Globus pallidus (tissue), 1 donor: ENCODE data around the gene GNG8.

ENCODE experiments used
- DNase-seq: peaks from one replicate; pipeline ENCODE4 v3.0.0-alpha.2; 2015; ENCODE audit warnings: low spot score

GNG8 gene

DNA sequence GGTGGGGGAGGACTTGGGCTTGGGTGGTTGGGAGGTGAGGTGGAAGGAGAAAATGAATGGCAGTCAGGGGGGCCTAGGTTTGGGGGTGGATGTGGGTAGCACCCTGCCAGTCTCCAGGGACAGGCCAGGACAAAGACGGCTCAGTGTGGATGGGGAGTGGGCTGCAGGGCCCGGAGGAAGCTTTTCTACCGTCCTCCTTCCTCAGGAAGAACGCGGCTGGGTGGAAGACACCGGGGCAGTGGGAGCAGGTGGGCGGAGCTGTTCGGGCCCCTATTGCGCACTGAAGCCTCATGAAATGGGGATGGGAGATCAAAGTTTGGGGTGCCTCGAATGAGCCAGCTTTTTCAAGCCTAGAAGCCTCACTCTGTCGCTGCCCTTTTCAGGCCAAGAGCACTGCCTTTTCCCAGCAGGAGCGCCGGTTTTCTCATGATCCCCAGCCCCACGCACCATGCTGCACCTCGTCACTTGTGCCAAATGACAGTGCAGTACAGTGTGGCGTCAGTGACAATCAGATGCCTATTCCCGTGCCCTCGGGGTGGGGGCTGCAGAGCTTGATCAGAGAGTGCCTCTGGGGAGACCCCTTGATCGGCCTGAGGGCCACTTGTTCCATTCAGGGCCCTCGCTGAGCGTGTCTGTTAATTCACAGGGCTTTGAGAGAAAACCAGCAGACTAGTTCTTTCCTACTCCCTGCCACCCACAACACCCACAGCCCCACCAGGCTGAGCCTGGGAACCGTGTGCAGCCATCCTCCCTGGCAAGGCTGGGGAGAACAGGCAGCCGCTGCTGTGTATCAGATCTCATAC, 33.4 kb downstream of the GNG8 start:
- DNase-seq = no peak

DNA sequence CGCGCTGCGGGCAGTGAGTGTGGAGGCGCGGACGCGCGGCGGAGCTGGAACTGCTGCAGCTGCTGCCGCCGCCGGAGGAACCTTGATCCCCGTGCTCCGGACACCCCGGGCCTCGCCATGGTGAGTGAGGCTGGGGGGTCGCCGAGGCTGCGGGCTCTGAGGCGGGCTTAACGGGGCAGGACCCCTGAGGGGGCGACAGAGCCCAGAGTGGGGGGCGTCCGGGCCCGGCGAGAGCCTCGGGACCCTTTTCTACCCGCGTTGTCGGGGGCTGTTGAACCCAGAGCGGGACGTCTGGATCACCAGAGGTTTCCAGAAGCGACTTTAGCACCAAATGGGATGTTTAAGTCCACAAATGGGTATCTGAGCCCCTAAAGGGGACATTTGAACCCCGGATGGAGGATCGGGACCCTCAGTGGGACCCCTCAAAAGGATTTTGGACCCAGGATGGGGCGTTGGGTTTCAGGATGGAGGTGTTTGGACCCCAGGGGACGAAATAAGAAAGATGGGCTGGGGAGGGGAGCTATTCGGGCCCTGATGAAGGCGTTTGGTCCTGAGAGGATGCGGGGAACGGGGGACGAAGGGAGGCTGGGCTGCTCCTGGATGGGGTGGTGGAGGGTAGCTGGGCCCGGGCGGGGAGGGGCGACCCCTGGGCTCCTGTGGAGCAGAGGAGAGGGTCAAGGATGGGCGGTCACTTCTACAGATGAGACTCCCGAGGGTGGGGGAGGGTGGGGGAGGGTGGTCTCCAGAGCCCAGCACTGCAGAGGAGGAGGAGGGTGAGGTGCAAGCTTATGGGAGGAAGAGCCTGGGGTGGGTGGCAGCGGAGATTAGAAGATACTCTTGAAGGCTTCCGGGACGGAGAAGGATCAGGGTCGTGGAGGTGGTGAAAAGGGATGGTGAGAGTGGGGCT, 34.4 kb downstream of the GNG8 start, which contains the start of gene CALM3:
Gene CALM3 (plus strand): TSS at position 13 of the 907 bp plus-strand sequence. CDS start 105 bp downstream, at position 118.
- no peak for DNase-seq

DNA sequence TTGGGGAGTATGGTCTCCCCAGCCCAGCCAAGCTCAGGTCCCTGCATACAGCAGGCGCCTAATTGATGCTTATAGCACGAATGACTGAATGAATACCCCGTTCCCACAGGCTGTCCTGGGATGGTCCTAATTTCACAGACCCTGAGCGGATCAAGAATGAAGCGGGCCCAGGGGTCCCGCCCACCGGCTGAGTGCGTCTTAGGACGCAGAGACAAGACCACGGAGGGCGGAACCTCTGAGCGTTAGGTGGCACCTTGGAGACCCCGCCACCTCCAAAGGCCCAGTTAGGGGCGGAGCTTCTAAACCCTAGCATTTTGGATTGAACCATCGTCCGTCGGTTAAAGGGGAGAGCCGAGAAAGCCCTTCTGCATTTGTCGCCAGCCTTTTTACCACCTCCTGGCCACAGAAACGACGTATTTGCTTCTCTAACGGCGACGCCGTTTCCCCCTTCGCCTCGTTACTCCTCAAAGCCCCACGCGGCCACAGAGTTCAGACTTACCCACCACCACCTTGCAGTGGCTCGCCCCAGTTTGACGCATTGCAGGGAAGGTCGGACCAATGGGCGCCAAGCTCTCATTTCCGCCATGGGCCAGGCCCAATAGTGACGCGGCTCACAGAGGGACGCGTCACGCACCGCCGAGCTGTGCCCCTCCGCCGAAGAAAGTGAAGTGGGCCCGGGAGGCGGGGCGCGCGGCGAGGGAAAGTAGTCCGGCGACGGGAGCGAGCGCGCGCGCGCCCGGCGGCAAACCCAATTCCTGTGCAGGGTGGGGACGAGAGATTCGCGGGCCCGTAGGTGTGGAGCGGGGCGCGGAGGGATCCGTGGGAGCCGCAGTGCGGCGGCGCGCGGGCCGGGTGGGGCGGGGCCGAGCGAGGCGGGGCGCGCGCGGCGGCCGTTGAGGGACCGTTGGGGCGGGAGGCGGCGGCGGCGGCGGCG, 35.4 kb downstream of the GNG8 start:
- peak; percentile 94 for DNase-seq

DNA sequence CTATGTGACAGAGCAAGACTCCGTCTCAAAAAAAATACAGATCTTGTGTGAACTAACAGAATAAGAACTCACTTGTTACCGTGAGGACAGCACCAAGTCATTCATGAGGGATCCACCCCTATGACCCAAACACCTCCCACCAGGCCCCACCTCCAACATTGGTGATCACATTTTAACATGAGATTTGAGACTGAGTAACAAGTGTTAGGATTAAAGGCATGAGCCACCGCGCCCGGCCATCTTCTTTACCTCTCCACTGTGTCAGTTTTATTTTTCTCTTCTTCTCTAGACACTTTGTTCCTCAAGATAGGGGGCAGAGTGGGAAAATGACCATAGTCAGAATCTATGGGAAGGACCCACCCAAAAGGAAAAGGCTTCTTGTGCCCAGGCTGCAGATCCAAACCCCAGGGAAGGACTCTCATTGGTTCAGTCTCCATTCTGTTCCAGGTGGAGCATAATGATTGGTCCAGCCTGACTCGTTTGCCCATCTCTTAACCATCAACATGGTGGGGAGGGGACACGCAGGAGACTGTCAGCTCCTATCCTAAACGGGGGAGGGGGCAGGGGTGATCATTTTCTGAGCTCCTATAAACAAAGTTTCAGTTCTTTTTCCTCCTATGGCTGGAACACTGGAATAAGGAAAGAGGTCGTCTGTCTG, 36.2 kb downstream of the GNG8 start:
- no peak for DNase-seq

DNA sequence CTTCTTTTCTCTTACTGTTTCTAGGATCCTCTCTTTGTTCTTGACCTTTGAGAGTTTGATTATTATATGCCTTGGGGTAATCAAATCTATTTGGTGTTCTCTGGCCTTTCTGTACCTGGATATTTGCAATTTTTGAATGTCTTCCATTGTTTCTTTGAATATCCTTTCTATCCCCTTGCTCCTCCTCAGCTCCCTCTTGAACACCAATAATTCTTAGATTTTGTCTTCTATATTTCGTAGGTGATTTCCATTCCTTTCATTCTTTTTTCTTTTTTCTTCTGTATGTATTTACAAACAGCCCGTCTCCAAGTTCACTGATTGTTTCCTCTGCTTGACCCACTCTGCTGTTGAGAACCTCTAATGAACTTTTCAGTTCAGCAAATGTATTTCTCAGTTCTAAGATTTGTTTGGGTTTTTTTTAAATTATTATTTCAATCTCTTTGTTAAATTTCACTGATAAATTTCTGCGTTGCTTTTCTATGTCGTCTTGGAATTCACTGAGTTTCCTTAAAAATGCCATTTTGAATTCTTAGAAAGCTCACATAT, 37.6 kb downstream of the GNG8 start:
- DNase-seq = no peak

DNA sequence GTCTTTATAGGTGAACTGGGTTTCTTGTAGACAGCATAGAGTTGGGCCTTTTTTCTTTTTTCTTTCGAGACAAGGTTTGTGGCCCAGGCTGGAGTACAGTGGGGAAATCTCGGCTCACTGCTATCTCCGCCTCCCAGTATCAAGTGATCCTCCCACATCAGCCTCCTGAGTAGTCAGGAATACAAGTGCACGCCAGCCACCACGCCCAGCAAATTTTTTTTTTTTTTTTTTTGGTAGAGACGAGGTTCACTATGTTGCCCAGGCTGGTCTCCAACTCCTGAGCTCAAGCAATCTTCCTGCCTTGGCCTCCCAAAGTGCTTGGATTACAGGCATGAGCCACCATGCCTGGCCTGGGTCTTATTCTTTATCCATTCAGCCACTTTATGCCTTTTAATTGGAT, 40.0 kb downstream of the GNG8 start:
- DNase-seq = no peak

DNA sequence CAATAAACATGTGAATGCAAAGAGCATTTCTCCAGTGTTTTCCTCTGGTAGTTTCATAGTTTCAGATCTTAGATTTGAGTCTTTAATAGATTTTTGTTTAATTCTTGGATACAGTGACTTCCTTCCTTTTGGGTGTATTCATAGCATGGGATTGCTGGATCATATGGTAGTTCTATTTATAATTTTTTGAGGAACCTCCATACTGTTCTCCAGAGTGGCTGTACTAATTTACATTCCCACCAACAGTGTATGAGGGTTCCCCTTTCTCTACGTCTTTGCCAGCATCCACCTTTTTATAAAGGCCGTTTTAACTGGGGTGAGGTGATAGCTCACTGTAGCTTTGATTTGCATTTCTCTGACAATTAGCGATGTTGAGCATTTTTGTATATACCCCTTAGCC, 44.1 kb downstream of the GNG8 start:
- DNase-seq = no peak

DNA sequence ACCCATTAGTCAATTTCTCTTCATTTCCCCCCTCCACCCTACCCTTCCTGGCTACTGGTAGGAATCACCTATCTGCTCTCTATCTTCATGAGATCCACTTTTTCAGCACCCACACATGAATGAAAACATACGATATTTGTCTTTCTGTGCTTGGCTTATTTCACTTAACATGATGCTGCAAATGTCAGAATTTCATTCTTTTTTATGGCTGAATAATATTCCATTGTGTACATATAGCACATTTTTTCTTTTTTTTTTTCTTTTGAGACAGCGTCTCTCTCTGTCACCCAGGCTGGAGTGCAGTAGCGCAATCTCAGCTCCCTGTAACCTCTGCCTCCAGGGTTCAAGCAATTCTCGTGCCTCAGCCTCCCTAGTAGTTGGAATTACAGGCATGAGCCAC, 44.7 kb downstream of the GNG8 start:
- DNase-seq = no peak

DNA sequence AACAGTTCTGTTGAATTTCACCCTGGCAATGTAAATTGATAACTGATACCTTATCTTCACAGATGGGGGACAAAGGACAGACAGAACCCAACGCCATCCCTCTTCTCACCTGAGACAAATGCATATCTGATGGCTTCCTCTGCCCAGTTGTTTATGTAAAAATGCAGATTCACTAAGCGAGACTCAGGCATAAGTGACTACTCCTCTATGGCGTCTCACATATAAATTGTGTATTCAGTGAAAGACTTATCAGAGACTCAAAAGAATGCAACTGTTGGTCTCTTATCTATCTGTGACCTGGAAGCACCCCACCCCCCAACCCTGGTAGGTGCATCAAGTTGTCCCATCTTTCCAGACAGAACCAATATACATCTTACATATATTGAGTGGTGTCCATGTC, 48.1 kb downstream of the GNG8 start:
- DNase-seq = no peak

DNA sequence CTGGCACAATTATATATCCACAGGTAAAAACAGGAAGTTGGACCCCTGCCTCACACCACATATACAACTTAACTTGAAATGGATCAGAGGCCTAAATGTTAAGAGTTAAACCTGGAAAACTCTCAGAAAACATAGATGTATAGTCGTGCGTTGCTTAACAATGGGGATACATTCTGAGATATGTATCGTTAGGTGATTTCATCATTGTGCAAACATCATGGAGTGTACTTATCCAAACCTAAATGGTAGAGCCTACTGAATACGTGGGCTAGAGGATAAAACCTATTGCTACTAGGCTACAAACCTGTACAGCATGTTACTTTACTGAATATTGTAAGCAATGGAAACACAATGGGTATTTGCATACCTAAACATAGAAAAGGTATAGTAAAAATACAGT, 49.7 kb downstream of the GNG8 start:
- DNase-seq = no peak

DNA sequence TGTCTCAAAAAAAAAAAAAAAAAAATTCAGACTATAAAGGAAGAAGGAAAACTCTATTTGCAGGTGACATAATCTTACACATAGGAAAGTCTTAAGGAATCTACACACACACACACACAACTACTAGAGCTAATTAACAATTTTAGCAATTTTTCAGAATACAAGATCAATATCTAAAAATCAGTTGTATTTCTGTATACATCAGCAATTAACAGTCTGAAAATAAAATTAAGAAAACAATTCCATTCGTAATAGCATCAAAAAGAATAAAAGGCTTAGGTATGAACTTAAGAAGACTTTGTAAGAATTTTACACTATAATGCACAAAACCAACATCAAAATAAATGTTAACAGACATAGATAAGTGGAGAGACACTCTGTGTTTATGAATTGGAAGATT, 50.5 kb downstream of the GNG8 start:
- no peak for DNase-seq
